Gastrocnemius medialis (tissue), 4 donors: ENCODE measurements around the gene MED9.

Source experiments
- CTCF ChIP-seq, 5 experiments: fragments of 450-650 bp in 3 of 5; fragments of 200-600 bp in 2 of 5; sonication (generic) in 2 of 5; IDR thresholded peaks in 4 of 5; conservative IDR thresholded peaks in 1 of 5; 1 replicate in 4 of 5; 2 replicates in 1 of 5; pipeline ENCODE4 v1.5.1; 2016 to 2019; ENCODE audit warnings: antibody characterized with exemption in 5 of 5, mild to moderate bottlenecking in 3 of 5, moderate library complexity in 3 of 5
- POLR2A ChIP-seq, 2 donors: fragments of 450-650 bp; IDR thresholded peaks; one replicate each; pipeline ENCODE4 v1.6.1; 2017; ENCODE audit warnings: antibody characterized with exemption in 2 of 2, mild to moderate bottlenecking in 2 of 2, moderate library complexity in 2 of 2

DNA sequence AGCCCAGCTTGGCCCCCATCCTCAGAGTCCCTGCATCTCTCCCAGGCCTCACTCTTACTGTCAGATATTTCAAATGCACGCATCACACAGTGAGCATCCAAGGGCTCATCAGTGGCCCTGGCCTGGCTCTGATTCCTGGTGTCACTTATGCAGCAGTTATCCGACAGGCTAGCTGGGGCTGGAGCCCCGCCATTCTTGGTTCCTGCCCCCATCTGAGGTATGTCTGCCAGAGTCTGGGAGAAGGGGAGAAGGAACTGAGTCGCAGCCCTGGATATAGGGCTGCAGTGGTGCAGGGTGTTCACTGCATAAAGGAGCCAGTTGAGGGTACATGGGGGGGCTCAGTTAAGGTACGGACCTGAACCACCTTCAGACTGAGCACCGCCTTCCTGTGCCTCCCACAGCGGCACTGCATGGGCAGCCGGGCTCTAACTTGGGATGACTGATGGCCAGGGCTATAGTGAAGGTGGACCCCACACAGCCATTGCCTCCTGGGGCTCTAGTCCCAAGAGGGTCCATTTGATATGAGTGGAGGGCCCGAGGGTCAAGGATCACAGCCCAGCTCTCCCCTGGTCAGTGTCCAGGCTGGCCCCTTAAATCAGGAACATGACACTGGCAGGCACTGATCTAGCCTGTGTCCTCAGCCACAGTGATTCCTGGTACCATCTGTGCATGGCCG is 21.2 kb downstream of the MED9 start:
- TF ChIP-seq CTCF (IDR thresholded peaks at IDR 0.05 in 4 of 5, conservative IDR thresholded peaks at IDR 0.05 in 1 of 5) (no peak), POLR2A (IDR thresholded peaks at IDR 0.05) (no peak)
